ENCODE data around the gene NPAP1. TPM values are rescaled to one million over a fixed set of nuclear protein-coding genes. Genes with fewer than 3 reads are reported as not detected.

NPAP1 gene
- total and polyA plus RNA-seq, 2 of the 13 experiments (the other 11 are each of a cell fraction or from before 2014, with no cell fraction given), result not detected

DNA sequence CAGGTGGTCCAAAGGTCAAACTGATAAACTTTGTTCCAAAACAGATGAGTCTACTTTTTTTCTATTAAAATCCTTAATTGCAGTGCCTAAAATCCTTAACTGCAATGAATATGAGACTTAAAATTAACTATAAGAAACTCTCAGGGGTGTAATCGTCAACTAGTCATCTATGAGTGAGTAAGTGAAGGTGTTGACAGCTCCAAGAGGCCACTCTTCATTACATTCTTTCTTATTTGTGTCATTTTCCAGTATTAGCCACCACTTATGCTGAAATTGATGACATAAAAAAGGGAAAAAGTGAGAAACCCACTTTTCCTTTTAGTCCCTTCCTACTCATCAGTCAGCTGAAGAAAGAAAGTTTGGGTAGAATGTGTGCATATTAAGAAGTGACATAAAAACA lies 12.6 kb upstream of the NPAP1 start:
- intact Hi-C loops (cut with micrococcal nuclease; ENCODE audit: unreplicated experiment), result no loop called here
- in situ Hi-C loops (cut with HindIII; ENCODE audit: extremely low pct_ligation_motif_present, low pct_unique_long_range_greater_than_20kb), result no loop called here
- no peaks in the 10 kb centered on the region for H3K36me3 ChIP-seq (replicated peaks in 1 of 2; ENCODE audit: control insufficient read depth in 1 of 2, insufficient read depth in 2 of 2, low read length in 2 of 2)
- H3K27ac ChIP-seq (ENCODE audit: extremely low read length, insufficient read depth, low read length), result no peak overlapping the region
- no peaks in the 10 kb centered on the region for H3K27me3 ChIP-seq (ENCODE audit: control insufficient read depth in 1 of 2, insufficient read depth in 2 of 2, low read length in 2 of 2)
- POLR2A ChIA-PET, result no interaction called here
- CTCF ChIA-PET (ENCODE audit: low intra/inter-chr PET ratio, low total read pairs), result no interaction called here
- H2AFZ ChIP-seq (ENCODE audit: low read length), result no peak overlapping the region
- DNase-seq (ENCODE audit: low spot score) (no peak), ATAC-seq (no peak), FAIRE-seq (no peak)
- H3K4me1 ChIP-seq (ENCODE audit: insufficient read depth, low read length), result no peaks in the 10 kb centered on the region
- WGBS (ENCODE audit: low lambda C conversion rate), result 0% methylated on average over 1 of the region's 1 CpG
- no TSS peak for BruUV-seq (replicated peaks)
- no peaks in the 10 kb centered on the region for H3K79me2 ChIP-seq (ENCODE audit: insufficient read depth, low read length)
- TF ChIP-seq, protein P1, sequence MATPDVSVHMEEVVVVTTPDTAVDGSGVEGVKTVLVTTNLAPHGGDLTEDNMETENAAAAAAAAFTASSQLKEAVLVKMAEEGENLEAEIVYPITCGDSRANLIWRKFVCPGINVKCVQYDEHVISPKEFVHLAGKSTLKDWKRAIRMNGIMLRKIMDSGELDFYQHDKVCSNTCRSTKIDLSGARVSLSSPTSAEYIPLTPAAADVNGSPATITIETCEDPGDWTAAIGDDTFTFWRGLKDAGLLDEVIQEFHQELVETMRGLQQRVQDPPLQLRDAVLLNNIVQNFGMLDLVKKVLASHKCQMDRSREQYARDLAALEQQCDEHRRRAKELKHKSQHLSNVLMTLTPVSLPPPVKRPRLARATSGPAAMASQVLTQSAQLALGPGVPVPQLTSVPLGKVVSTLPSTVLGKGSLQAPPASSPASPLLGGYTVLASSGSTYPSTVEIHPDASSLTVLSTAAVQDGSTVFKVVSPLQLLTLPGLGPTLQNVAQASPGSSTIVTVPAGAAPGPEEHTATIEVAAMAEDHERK (CRISPR knock-in tag; IDR thresholded peaks at IDR 0.05; ENCODE audit: low read depth), result no peak
- TF ChIP-seq ATAD3A (CRISPR knock-in tag; IDR thresholded peaks at IDR 0.05), result no peak
- no peak for TF ChIP-seq ZNF484 (CRISPR knock-in tag; IDR thresholded peaks at IDR 0.05; ENCODE audit: borderline replicate concordance, low read depth)
- no peak for TF ChIP-seq ATRX (CRISPR knock-in tag; IDR thresholded peaks at IDR 0.05; ENCODE audit: borderline replicate concordance)
- TF ChIP-seq PHF8 (CRISPR knock-in tag; IDR thresholded peaks at IDR 0.05), result no peak
- TF ChIP-seq CEBPB (IDR thresholded peaks at IDR 0.05; ENCODE audit: borderline replicate concordance, low read depth, low read length), result no peak
- TF ChIP-seq, protein P2, sequence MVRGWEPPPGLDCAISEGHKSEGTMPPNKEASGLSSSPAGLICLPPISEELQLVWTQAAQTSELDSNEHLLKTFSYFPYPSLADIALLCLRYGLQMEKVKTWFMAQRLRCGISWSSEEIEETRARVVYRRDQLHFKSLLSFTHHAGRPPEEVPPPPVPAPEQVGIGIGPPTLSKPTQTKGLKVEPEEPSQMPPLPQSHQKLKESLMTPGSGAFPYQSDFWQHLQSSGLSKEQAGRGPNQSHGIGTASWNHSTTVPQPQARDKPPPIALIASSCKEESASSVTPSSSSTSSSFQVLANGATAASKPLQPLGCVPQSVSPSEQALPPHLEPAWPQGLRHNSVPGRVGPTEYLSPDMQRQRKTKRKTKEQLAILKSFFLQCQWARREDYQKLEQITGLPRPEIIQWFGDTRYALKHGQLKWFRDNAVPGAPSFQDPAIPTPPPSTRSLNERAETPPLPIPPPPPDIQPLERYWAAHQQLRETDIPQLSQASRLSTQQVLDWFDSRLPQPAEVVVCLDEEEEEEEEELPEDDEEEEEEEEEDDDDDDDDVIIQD (CRISPR knock-in tag; IDR thresholded peaks at IDR 0.05; ENCODE audit: low read depth), result no peak
- TF ChIP-seq RBM39 (IDR thresholded peaks at IDR 0.05; ENCODE audit: low read depth, low read length, poor library complexity, severe bottlenecking), result no peak
- TF ChIP-seq, protein P3, sequence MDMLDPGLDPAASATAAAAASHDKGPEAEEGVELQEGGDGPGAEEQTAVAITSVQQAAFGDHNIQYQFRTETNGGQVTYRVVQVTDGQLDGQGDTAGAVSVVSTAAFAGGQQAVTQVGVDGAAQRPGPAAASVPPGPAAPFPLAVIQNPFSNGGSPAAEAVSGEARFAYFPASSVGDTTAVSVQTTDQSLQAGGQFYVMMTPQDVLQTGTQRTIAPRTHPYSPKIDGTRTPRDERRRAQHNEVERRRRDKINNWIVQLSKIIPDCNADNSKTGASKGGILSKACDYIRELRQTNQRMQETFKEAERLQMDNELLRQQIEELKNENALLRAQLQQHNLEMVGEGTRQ (IDR thresholded peaks at IDR 0.05; ENCODE audit: low read depth, low read length), result no peak
- TF ChIP-seq, protein P3 (CRISPR knock-in tag; IDR thresholded peaks at IDR 0.05; ENCODE audit: borderline replicate concordance), result no peak
- H3K9me3 ChIP-seq (ENCODE audit: low read length), result peaks cover 90% of the 10 kb centered on the region
- H3K9ac ChIP-seq (ENCODE audit: insufficient read depth, low read depth, low read length), result no peak overlapping the region
- H3K4me3 ChIP-seq (replicated peaks in 1 of 3; ENCODE audit: insufficient read depth in 1 of 3, low read depth in 2 of 3, low read length in 3 of 3), result no peak overlapping the region
- H4K20me1 ChIP-seq (ENCODE audit: insufficient read depth, low read length), result no peaks in the 10 kb centered on the region
- no peak overlapping the region for H3K4me2 ChIP-seq (ENCODE audit: low read depth, low read length)
